ENCODE data around the gene BRD1. TPM values are rescaled to one million over a fixed set of nuclear protein-coding genes. Genes with fewer than 3 reads are reported as not detected.

Gene BRD1
- total RNA-seq, 2 experiments from 2014 or later: 43.0 to 44.3 TPM

GRCh38 chr22:49749227-49749626 is 78.4 kb downstream of the BRD1 start:
- ChIA-PET POLR2A (no interaction called here), CTCF (no interaction called here)
- H3K27ac Mint-ChIP-seq: no peak overlapping the region
- ATAC-seq: no peak
- H3K9me3 Mint-ChIP-seq (ENCODE audit: insufficient read depth): peaks cover 31% of the 10 kb centered on the region
- peaks cover 7% of the 10 kb centered on the region for H3K27me3 Mint-ChIP-seq (ENCODE audit: low read depth)
- H3K4me1 Mint-ChIP-seq (ENCODE audit: low read depth): no peaks in the 10 kb centered on the region
- DNase-seq: no peak
- H3K4me3 Mint-ChIP-seq: no peak overlapping the region
- H3K36me3 Mint-ChIP-seq (ENCODE audit: low read depth): peaks cover 7% of the 10 kb centered on the region

- CTCF ChIA-PET: no interaction called here
Observed at GRCh38 chr22:49748514-49748913, 79.2 kb downstream of the BRD1 start.

GRCh38 chr22:49747716-49748115 is 80.0 kb downstream of the BRD1 start:
- CTCF ChIA-PET: no interaction called here
- peaks cover 14% of the 10 kb centered on the region for H3K27me3 Mint-ChIP-seq (ENCODE audit: low read depth)
- DNase-seq: no peak
- POLR2A ChIA-PET: no interaction called here
- H3K4me3 Mint-ChIP-seq: no peak overlapping the region
- no peak for ATAC-seq
- peaks cover 31% of the 10 kb centered on the region for H3K9me3 Mint-ChIP-seq (ENCODE audit: insufficient read depth)
- H3K36me3 Mint-ChIP-seq (ENCODE audit: low read depth): peaks cover 7% of the 10 kb centered on the region
- H3K27ac Mint-ChIP-seq: no peak overlapping the region
- no peaks in the 10 kb centered on the region for H3K4me1 Mint-ChIP-seq (ENCODE audit: low read depth)

More at GRCh38 chr22:49748514-49748913, 79.2 kb downstream of the BRD1 start:
- H3K27ac Mint-ChIP-seq: no peak overlapping the region
- POLR2A ChIA-PET: no interaction called here
- peaks cover 7% of the 10 kb centered on the region for H3K36me3 Mint-ChIP-seq (ENCODE audit: low read depth)
- peaks cover 31% of the 10 kb centered on the region for H3K9me3 Mint-ChIP-seq (ENCODE audit: insufficient read depth)
- peaks cover 11% of the 10 kb centered on the region for H3K27me3 Mint-ChIP-seq (ENCODE audit: low read depth)
- H3K4me3 Mint-ChIP-seq: no peak overlapping the region
- no peak for DNase-seq
- no peak for ATAC-seq
- no peaks in the 10 kb centered on the region for H3K4me1 Mint-ChIP-seq (ENCODE audit: low read depth)

GRCh38 chr22:49747130-49747529 is 80.5 kb downstream of the BRD1 start:
- Mint-ChIP-seq H3K36me3 (ENCODE audit: low read depth) (peaks cover 7% of the 10 kb centered on the region), H3K27ac (no peak overlapping the region), H3K9me3 (ENCODE audit: insufficient read depth) (peaks cover 31% of the 10 kb centered on the region), H3K4me3 (no peak overlapping the region), H3K4me1 (ENCODE audit: low read depth) (no peaks in the 10 kb centered on the region), H3K27me3 (ENCODE audit: low read depth) (peaks cover 16% of the 10 kb centered on the region)
- ATAC-seq (no peak), DNase-seq (no peak)
- ChIA-PET CTCF (no interaction called here), POLR2A (no interaction called here)

- peaks cover 31% of the 10 kb centered on the region for H3K9me3 Mint-ChIP-seq (ENCODE audit: insufficient read depth)
- ATAC-seq: no peak
- CTCF ChIA-PET: no interaction called here
- no peak overlapping the region for H3K4me3 Mint-ChIP-seq
- H3K4me1 Mint-ChIP-seq (ENCODE audit: low read depth): no peaks in the 10 kb centered on the region
- no peak for DNase-seq
- H3K36me3 Mint-ChIP-seq (ENCODE audit: low read depth): peaks cover 7% of the 10 kb centered on the region
- peaks cover 21% of the 10 kb centered on the region for H3K27me3 Mint-ChIP-seq (ENCODE audit: low read depth)
- POLR2A ChIA-PET: no interaction called here
- no peak overlapping the region for H3K27ac Mint-ChIP-seq
Observed at GRCh38 chr22:49746065-49746464, 81.6 kb downstream of the BRD1 start.

- CTCF ChIA-PET: no interaction called here
- POLR2A ChIA-PET: no interaction called here
- Mint-ChIP-seq H3K36me3 (ENCODE audit: low read depth) (no peaks in the 10 kb centered on the region), H3K9me3 (ENCODE audit: insufficient read depth) (peaks cover 15% of the 10 kb centered on the region), H3K4me3 (no peak overlapping the region), H3K27me3 (ENCODE audit: low read depth) (peaks cover 25% of the 10 kb centered on the region), H3K4me1 (ENCODE audit: low read depth) (no peaks in the 10 kb centered on the region), H3K27ac (no peak overlapping the region)
- ATAC-seq (no peak), DNase-seq (no peak)
Observed at GRCh38 chr22:49740242-49740641, 87.4 kb downstream of the BRD1 start.

GRCh38 chr22:49739138-49739537 is 88.5 kb downstream of the BRD1 start:
- ATAC-seq (no peak), DNase-seq (no peak)
- no peak overlapping the region for H3K27ac Mint-ChIP-seq
- POLR2A ChIA-PET: no interaction called here
- peaks cover 2% of the 10 kb centered on the region for H3K4me1 Mint-ChIP-seq (ENCODE audit: low read depth)
- peaks cover 11% of the 10 kb centered on the region for H3K9me3 Mint-ChIP-seq (ENCODE audit: insufficient read depth)
- CTCF ChIA-PET: no interaction called here
- H3K27me3 Mint-ChIP-seq (ENCODE audit: low read depth): peaks cover 25% of the 10 kb centered on the region
- H3K36me3 Mint-ChIP-seq (ENCODE audit: low read depth): no peaks in the 10 kb centered on the region
- H3K4me3 Mint-ChIP-seq: no peak overlapping the region

- Mint-ChIP-seq H3K27me3 (ENCODE audit: low read depth) (peaks cover 22% of the 10 kb centered on the region), H3K4me3 (no peak overlapping the region), H3K27ac (no peak overlapping the region), H3K9me3 (ENCODE audit: insufficient read depth) (peaks cover 11% of the 10 kb centered on the region), H3K36me3 (ENCODE audit: low read depth) (no peaks in the 10 kb centered on the region), H3K4me1 (ENCODE audit: low read depth) (peaks cover 7% of the 10 kb centered on the region)
- ChIA-PET CTCF (no interaction called here), POLR2A (no interaction called here)
- DNase-seq: no peak
- ATAC-seq: no peak
Observed at GRCh38 chr22:49738566-49738965, 89.1 kb downstream of the BRD1 start.

- H3K27ac Mint-ChIP-seq: no peak overlapping the region
- ChIA-PET POLR2A (no interaction called here), CTCF (no interaction called here)
- H3K27me3 Mint-ChIP-seq (ENCODE audit: low read depth): peaks cover 21% of the 10 kb centered on the region
- DNase-seq (no peak), ATAC-seq (no peak)
- H3K36me3 Mint-ChIP-seq (ENCODE audit: low read depth): no peaks in the 10 kb centered on the region
- H3K4me1 Mint-ChIP-seq (ENCODE audit: low read depth): peaks cover 13% of the 10 kb centered on the region
- no peak overlapping the region for H3K4me3 Mint-ChIP-seq
- peaks cover 11% of the 10 kb centered on the region for H3K9me3 Mint-ChIP-seq (ENCODE audit: insufficient read depth)
Observed at GRCh38 chr22:49738006-49738405, 89.7 kb downstream of the BRD1 start.

- Mint-ChIP-seq H3K27ac (no peak overlapping the region), H3K9me3 (ENCODE audit: insufficient read depth) (peaks cover 11% of the 10 kb centered on the region), H3K4me1 (ENCODE audit: low read depth) (peaks cover 13% of the 10 kb centered on the region), H3K4me3 (no peak overlapping the region), H3K27me3 (ENCODE audit: low read depth) (peaks cover 20% of the 10 kb centered on the region), H3K36me3 (ENCODE audit: low read depth) (no peaks in the 10 kb centered on the region)
- CTCF ChIA-PET: no interaction called here
- POLR2A ChIA-PET: no interaction called here
- DNase-seq: no peak
- ATAC-seq: no peak
Observed at GRCh38 chr22:49737101-49737551, 90.5 kb downstream of the BRD1 start.

- H3K36me3 Mint-ChIP-seq (ENCODE audit: low read depth): no peaks in the 10 kb centered on the region
- CTCF ChIA-PET: no interaction called here
- H3K27me3 Mint-ChIP-seq (ENCODE audit: low read depth): peaks cover 20% of the 10 kb centered on the region
Observed at GRCh38 chr22:49736538-49736937, 91.1 kb downstream of the BRD1 start.

GRCh38 chr22:49735901-49736421 is 91.7 kb downstream of the BRD1 start:
- ChIA-PET CTCF (no interaction called here), POLR2A (no interaction called here)
- H3K27ac Mint-ChIP-seq: no peak overlapping the region
- DNase-seq: no peak
- no peak for ATAC-seq
- no peak overlapping the region for H3K4me3 Mint-ChIP-seq
- H3K27me3 Mint-ChIP-seq (ENCODE audit: low read depth): peaks cover 18% of the 10 kb centered on the region
- peaks cover 11% of the 10 kb centered on the region for H3K9me3 Mint-ChIP-seq (ENCODE audit: insufficient read depth)
- H3K36me3 Mint-ChIP-seq (ENCODE audit: low read depth): no peaks in the 10 kb centered on the region
- peaks cover 13% of the 10 kb centered on the region for H3K4me1 Mint-ChIP-seq (ENCODE audit: low read depth)

More at GRCh38 chr22:49736538-49736937, 91.1 kb downstream of the BRD1 start:
- POLR2A ChIA-PET: no interaction called here
- peaks cover 11% of the 10 kb centered on the region for H3K9me3 Mint-ChIP-seq (ENCODE audit: insufficient read depth)
- peaks cover 13% of the 10 kb centered on the region for H3K4me1 Mint-ChIP-seq (ENCODE audit: low read depth)
- ATAC-seq: no peak
- no peak for DNase-seq
- H3K4me3 Mint-ChIP-seq: no peak overlapping the region
- no peak overlapping the region for H3K27ac Mint-ChIP-seq

GRCh38 chr22:49735411-49735900 is 92.2 kb downstream of the BRD1 start:
- H3K27ac Mint-ChIP-seq: no peak overlapping the region
- ChIA-PET POLR2A (no interaction called here), CTCF (no interaction called here)

More at GRCh38 chr22:49735411-49735900, 92.2 kb downstream of the BRD1 start:
- H3K36me3 Mint-ChIP-seq (ENCODE audit: low read depth): no peaks in the 10 kb centered on the region
- no peak for ATAC-seq
- H3K4me1 Mint-ChIP-seq (ENCODE audit: low read depth): peaks cover 13% of the 10 kb centered on the region
- DNase-seq: peak; percentile 38
- H3K27me3 Mint-ChIP-seq (ENCODE audit: low read depth): peaks cover 17% of the 10 kb centered on the region
- peaks cover 11% of the 10 kb centered on the region for H3K9me3 Mint-ChIP-seq (ENCODE audit: insufficient read depth)
- no peak overlapping the region for H3K4me3 Mint-ChIP-seq

Measured in activated CD8-positive, alpha-beta T cell treated with anti-CD3 and anti-CD28 coated beads, Interleukin-2, amount 10 ng/mL, durations not matched to agents 7 days and 5 days (primary cell).